ENCODE data around the gene BRD4.

BRD4 gene

GRCh38 chr19:15290166-15290565, 42.2 kb downstream of the BRD4 start:
- no peak for DNase-seq

GRCh38 chr19:15289673-15290072, 42.7 kb downstream of the BRD4 start:
- no peak for DNase-seq

GRCh38 chr19:15288146-15288963, 44.0 kb downstream of the BRD4 start:
- peak; percentile 32 for DNase-seq

GRCh38 chr19:15287496-15287895, 44.8 kb downstream of the BRD4 start:
- no peak for DNase-seq

GRCh38 chr19:15286688-15287365, 45.5 kb downstream of the BRD4 start:
- no peak for DNase-seq

- no peak for DNase-seq
Measured at GRCh38 chr19:15285896-15286591, 46.3 kb downstream of the BRD4 start.

- DNase-seq = no peak
Measured at GRCh38 chr19:15284896-15285295, 47.4 kb downstream of the BRD4 start.

- DNase-seq = no peak
Measured at GRCh38 chr19:15284091-15284490, 48.2 kb downstream of the BRD4 start.

- DNase-seq = no peak
Measured at GRCh38 chr19:15283141-15283883, 49.0 kb downstream of the BRD4 start.

- no peak for DNase-seq
Measured at GRCh38 chr19:15282311-15282705, 50.0 kb downstream of the BRD4 start.

GRCh38 chr19:15280915-15281683, 51.2 kb downstream of the BRD4 start:
- peak; percentile 57 for DNase-seq

GRCh38 chr19:15280048-15280725, 52.2 kb downstream of the BRD4 start:
- DNase-seq = no peak

- DNase-seq = no peak
Measured at GRCh38 chr19:15279326-15279904, 52.9 kb downstream of the BRD4 start.

- no peak for DNase-seq
Measured at GRCh38 chr19:15276620-15277215, 55.6 kb downstream of the BRD4 start.

- DNase-seq = no peak
Measured at GRCh38 chr19:15274477-15274876, 57.9 kb downstream of the BRD4 start.

GRCh38 chr19:15269806-15270205, 62.5 kb downstream of the BRD4 start:
- DNase-seq = no peak

GRCh38 chr19:15268928-15269253, 63.4 kb downstream of the BRD4 start:
- no peak for DNase-seq

GRCh38 chr19:15268192-15268927, 64.0 kb downstream of the BRD4 start:
- no peak for DNase-seq

- DNase-seq = no peak
Measured at GRCh38 chr19:15266683-15267082, 65.7 kb downstream of the BRD4 start.

- no peak for DNase-seq
Measured at GRCh38 chr19:15265850-15266248, 66.5 kb downstream of the BRD4 start.

All from right kidney (tissue), 1 donor.